HG02840 (cell line): ENCODE measurements around the gene PRDX6.
"Not testable (repeated sequence)": the region's sequence is repeated elsewhere in the genome, so short reads cannot be mapped to it uniquely, and the experiment has no call there.

Experiments
- ATAC-seq: cut with Tn5 transposase; IDR thresholded peaks from one replicate; pipeline ENCODE4 v1.9.1; 2021; ENCODE audit warnings: mild to moderate bottlenecking, moderate library complexity, moderate number of reproducible peaks; ENCODE audit not compliant: unreplicated experiment, low FRiP score

The PRDX6 gene

GRCh38 chr1:173464185-173464584, 12.9 kb upstream of the PRDX6 start:
- not testable (repeated sequence) for ATAC-seq

GRCh38 chr1:173467426-173467825, 9.7 kb upstream of the PRDX6 start:
- no peak for ATAC-seq

- ATAC-seq: no peak
These were observed 7.5 kb upstream of the PRDX6 start for GRCh38 chr1:173469656-173470055.

- ATAC-seq: no peak
These were observed 6.5 kb upstream of the PRDX6 start for GRCh38 chr1:173470608-173471007.

DNA sequence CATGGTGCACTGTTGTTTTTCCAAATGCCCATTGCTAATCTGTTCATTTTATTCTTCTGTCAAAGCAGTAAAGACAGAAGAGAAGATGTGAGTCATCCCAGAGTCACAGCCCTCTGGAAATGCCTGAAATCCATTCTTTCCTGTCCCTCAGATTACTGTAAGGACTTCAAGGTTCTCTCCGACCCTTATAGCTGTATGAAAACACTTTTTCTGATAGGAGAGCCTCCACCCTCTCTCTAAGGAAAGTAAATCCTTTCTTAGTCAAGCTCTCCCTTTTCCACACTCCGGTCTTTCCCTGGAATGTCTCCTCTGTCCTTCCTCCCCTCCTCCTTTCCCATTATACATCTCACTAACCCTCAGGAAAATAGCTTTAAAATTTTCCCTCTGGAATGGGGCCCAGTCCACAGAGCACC, 3.5 kb upstream of the PRDX6 start:
- ATAC-seq: no peak

DNA sequence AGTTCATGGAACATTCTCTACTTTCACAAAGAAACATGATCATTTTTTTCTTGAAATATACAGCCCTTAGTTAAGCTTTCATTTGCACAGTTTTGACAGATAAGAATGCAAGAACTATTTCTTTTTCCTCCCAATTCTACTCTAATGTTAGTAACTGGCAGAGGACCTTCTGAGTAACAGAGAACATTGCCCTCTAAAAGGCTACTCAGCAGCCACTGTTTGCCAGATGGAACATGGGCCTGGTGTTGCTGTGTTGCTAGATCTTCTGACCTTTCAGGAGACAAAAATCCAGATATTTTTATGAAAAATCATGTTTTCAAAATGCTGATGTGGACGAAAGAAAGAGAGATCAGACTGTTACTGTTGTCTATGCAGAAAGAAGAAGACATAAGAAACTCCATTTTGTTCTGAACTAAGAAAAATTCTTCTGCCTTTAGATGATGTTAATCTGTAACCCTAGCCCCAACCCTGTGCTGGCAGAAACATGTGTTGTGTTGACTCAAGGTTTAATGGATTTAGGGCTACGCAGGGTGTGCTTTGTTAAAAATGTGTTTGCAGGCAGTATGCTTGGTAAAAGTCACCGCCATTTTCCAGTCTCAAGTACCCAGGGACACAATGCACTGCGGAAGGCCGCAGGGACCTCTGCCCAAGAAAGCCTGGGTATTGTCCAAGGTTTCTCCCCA, 2.9 kb upstream of the PRDX6 start:
- ATAC-seq: no peak

GRCh38 chr1:173474780-173475421, 2.2 kb upstream of the PRDX6 start:
- not testable (repeated sequence) for ATAC-seq

DNA sequence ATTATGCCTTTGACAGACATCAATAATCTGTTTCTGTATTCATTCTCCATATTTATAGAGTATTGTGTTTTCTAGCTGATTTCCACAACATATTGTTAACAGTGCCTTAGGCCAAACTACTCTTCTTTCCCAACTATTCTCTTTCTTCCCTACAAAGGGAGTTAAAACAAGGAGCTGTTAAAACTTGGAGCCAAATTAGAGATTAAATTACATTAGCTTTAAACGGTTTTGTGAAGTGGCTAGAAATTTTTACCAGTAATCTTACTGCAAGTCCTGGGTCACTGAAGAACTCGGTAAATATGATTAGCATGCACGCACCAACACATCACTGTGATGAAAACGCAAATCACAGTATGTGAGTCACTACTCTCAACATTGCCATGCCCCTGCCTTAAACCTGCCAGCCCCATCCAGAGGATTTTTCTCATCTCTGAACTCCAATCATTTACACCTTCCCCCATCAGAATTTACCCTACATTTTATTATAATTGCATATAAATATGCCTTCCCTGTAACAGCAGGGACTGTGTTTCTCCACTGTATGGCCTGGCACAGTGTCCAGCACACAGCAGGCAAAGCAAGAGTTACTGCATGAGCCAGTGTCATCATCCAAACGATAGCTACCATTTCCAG, 1.5 kb upstream of the PRDX6 start:
- no peak for ATAC-seq

GRCh38 chr1:173476197-173476664, 904 bp upstream of the PRDX6 start:
- no peak for ATAC-seq

GRCh38 chr1:173476665-173477285, 360 bp upstream of the PRDX6 start:
- ATAC-seq: peak; percentile 96

DNA sequence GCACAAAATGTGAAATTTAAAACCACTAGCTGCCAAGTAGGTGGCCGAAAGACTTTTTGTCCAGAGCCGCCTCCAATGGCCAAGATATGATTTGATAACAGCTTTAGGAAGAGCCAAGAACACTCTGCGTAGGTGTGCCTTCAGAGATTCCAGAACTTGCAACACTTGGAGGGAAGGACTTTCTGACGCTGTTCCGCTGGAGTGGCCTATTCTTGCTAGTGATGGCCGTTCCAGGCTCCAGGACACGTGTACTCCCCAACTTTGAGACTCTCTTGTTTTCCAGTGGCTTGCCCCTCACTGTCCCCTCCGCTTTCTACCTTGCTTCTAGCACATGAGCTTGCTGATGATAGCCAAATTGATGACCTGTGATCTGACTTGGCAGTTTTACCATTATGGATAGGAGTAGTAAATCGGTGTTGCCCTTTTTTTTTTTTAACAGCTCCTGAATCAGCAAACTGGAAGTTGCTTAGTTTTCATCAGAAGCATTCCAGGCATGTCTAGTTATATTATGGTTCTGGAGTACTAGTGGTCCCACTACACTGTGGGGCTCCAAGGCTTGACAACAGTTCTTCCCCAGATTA, 1.0 kb downstream of the PRDX6 start:
- ATAC-seq: no peak

- ATAC-seq: no peak
These were observed 2.5 kb downstream of the PRDX6 start for GRCh38 chr1:173479649-173480048.

DNA sequence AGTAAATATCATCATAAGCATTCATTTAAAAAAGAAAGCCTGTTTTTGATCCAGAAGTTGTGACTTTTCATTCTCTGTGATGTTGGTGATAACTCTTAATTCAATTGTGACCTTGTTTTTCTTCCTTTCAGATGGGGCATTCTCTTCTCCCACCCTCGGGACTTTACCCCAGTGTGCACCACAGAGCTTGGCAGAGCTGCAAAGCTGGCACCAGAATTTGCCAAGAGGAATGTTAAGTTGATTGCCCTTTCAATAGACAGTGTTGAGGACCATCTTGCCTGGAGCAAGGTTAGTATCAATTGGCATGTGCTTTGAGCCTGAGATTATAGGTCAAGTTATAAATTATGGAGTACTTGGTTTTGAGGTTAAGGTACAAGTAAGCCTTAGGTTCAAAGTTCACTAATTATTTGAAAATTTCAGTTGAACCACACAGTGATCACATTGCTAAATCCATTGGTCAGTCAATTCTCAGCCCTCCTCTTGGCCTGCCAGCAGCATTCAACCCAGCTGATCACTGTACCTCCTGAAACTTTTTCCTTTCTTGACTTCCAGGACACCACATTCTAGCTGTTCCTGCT, 4.1 kb downstream of the PRDX6 start:
- no peak for ATAC-seq

- ATAC-seq: no peak
These were observed 5.5 kb downstream of the PRDX6 start for GRCh38 chr1:173482683-173483082.

DNA sequence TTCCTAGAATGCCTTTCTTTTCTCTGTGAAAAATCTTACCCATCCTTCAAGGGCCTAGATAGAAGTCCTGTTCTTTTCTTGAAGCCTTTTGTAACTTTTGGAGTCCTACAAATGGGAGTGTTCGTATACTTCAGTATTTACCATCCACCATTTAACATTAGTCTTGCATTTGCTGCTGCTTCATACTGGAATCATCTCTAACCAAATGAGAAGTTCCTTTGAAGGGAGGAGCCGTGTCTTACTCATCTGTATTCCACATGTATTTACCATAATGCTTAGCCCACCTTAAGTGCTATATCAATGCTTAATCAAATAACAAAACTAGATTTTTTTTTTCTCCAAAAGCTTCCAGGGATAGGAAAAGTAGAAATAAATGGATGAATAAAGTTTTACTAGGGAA, 7.1 kb downstream of the PRDX6 start:
- no peak for ATAC-seq

- no peak for ATAC-seq
These were observed 8.3 kb downstream of the PRDX6 start for GRCh38 chr1:173485401-173485800.

GRCh38 chr1:173488001-173488400, 10.9 kb downstream of the PRDX6 start:
- no peak for ATAC-seq

DNA sequence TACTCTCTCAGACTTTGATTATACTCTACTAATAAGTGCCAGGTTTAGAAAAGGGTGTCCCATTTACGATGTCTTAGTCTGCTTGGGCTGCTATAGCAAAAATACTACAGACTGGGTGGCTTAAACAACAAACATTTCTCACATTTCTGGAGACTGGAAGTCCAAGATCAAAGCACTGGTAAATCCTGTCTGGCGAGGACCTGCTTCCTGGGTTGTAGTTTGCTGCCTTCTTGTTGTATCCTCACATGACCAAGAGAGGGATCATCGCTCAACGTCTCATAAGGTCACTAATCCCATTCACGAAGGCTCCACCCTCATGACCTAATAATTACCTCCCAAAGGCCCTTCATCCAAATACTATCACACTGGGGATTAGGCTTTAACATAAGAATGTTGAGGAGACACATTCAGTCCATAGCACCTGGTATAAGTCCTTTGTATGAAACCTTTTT, 12.0 kb downstream of the PRDX6 start:
- ATAC-seq: no peak

DNA sequence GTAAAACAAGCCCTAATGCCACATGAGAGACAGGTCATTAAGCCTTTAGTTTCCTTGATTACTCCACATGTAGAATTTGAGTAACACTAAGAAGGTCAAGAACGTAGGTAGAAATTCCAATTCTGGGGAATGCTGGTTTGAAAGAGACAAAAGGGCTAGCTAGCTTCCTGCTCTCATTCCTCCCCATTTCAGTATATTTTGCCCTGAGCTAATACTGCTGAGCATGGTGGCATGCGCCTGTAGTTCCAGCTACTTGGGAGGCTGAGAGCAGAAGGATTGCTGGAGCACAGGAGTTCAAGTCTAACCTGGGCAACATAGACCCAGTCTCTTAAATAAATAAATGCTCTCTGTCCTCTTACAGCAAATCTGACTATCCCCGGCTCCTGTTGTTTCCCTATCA, 12.8 kb downstream of the PRDX6 start:
- ATAC-seq: no peak

DNA sequence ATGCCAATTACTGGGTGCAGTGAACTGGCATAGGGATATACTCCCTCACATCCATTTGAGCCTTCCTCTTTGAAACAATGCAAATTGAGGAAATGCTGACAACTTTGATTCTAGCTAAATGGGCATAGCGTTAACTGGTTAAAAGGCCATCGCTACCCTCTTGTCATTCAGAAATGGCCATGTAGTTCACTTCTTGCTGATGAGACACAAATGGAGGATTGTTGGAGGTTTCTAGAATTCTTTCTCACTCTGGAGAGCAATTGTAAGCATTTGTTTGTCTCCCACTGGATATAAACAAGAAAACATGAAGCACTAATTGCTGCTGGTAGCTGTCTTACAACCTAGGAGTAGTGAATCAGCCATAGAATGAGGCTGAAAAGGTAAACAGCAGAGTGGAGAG, 14.4 kb downstream of the PRDX6 start:
- ATAC-seq: no peak
